ENCODE measurements around the gene GYS1.

Gene GYS1

DNA sequence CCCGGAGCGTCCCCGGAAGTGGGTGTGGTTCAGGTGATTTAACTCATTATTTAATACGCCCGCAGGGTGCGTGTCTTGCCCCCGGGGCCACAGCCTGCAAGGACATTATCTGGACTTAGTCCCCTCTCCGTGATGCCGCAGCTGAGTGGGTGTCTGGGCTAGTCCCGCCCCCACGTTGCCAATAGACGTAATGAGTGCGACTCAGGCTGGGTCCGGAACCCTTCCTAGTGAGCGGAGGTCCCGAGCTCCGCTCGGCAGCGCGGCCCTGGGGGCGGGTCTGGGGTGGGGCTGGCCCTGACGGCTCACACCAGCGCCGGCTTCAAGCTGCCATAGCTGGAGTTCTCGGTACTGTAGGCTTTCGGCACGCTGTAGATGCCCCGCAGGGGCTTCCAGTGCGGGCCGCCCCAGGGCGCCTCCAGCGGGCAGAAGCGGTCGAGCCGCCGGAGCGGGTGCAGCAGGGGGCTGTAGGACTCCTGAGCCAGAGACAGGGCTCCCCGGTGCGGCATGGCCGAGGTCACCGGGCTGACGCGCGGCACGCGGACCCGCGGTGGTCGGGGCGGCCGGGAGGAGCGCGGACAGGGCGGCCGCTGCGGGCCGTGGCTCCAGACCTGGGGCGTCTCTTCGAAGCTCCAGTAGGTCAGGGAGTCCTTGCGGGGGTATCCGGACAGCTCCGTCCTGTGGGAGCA is 24.7 kb upstream of the GYS1 start:
- no peak for DNase-seq

DNA sequence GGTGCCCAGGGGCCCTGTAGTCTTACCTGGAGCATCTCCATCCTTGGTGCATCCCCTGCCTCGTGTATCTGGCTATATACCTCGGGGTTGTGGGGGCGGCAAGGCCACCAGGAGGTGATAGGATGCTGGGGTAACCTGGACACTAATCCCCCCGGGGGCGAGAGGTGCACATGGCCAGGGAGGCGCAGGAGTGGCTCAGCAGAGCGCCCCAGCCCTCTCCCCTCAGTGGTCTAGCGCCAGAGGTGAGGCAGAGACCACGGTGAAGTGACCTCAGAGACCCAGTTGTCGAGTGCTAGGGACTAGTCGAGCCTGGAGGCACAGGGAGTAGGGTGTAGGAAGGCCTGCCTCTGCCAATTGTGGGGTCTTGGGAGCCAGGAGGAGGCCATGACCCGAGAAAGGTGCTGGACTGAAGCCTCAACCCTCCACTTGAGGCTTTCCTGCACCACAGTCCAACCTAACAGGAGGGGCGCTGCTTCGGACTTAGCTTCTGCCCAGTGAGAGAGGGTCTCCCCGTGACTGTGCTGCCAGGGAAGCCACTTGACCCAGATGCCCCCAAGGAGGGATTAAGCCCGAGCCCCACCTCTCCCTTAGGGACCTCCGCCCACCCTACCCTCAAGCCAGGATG is 24.0 kb upstream of the GYS1 start, which contains the start of gene LHB:
LHB (minus strand) TSS at position 51 of the 625 bp plus-strand sequence; CDS start at position 41, 10 bp downstream.
- DNase-seq, result no peak

GRCh38 chr19:49016067-49016839 is 23.1 kb upstream of the GYS1 start:
- no peak for DNase-seq

- no peak for DNase-seq
Observed at GRCh38 chr19:49014870-49015255, 21.8 kb upstream of the GYS1 start.

DNA sequence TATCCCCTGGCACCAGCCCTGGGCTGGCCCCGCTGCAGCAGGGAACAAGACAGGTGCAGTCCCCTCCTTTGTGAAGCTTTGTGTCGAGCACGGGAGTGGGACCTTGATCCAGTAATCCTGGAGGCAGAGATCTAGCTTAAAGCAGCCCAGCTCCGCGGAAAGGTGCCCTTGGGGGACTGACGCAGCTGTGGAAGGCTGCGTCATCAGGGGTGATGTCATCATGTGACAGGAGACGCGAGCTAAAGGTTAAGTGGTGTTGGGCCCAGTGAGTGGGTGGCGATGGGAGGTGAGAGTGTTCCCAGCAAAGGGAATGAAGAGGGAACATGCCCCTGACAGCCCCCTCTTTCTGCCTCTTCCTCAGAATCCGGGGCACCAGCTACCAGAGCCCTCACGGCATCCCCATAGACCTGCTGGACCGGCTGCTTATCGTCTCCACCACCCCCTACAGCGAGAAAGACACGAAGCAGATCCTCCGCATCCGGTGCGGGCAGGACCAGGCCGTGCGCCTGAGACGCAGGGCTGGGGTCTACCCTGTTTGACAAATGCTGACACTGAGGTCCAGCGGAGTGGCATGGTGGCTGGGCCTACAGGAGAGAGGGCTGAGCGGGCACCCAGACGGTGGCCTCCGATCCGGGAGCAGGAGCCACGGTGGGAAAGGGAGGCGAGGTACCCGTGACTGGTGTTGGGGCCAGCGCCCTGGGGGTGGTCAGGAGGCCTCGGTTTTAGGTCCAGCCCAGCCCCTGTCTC is 21.2 kb upstream of the GYS1 start:
- DNase-seq, result no peak

GRCh38 chr19:49011194-49011593 is 18.1 kb upstream of the GYS1 start:
- DNase-seq, result no peak

GRCh38 chr19:49010453-49010852 is 17.3 kb upstream of the GYS1 start:
- no peak for DNase-seq

DNA sequence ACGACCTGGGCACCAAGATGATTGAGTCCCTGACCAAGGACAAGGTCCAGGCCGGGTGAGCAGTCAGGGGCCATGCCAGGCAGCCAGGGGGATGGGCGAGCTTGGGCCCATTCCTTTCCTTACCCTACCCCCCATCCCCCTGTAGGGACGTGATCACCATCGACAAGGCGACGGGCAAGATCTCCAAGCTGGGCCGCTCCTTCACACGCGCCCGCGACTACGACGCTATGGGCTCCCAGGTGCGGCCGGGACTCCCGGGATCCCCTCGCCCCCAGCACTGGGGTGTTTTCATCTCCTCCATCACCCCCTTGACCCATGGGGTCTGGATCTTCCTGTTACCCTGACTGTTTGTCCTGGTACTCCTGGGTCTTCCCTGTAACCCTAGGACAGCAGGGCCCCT is 16.7 kb upstream of the GYS1 start:
- no peak for DNase-seq

GRCh38 chr19:49006905-49007304 is 13.8 kb upstream of the GYS1 start:
- no peak for DNase-seq

DNA sequence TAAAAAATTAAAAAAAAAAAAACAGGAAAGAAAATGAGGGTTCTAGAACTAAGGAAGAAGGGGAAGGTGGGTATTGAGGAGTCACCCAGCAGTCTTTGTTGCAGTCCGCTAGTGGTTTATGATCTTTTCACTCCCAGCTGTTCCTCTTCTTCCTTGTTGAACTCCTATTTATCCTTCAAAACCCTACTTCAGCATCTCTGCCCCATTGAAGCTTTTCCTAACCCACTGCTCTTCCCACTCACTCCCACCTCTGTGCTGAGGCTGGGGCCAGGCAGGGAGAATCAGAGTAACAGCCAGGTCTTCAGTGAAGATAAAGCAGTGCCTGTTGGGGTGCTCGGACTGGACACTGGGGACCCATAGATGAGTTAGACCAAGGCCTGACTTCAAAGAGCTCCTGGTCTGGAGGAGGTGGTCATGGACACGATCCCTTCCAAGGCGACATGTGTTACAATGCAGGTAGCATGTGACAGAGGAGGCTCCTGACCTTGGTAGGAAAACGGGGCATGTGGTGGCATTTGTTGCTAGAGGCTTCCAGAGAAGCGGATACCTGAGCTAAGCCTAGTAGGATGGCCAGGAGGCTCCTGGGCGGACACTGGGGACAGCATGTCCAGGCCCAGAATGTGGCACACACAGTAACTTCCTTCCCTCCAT is 12.0 kb upstream of the GYS1 start:
- DNase-seq, result no peak

DNA sequence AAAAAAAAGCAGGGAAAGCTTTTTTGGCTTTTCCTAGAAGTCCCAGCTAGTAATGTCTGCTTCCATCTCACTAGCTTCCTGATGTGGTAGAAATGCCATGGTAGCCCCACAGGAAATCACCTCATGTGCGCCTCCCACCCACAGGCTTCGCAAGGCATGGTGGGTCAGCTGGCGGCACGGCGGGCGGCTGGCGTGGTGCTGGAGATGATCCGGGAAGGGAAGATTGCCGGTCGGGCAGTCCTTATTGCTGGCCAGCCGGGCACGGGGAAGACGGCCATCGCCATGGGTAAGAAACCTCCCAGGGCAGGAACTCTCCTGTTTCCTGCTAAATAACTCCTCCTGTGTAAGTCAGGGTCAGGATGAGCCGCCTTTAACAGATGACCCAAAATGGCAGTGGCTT is 11.0 kb upstream of the GYS1 start:
- DNase-seq, result no peak

GRCh38 chr19:48999481-49000325 is 6.6 kb upstream of the GYS1 start:
- no peak for DNase-seq

GRCh38 chr19:48997972-48998371 is 4.9 kb upstream of the GYS1 start:
- no peak for DNase-seq

DNA sequence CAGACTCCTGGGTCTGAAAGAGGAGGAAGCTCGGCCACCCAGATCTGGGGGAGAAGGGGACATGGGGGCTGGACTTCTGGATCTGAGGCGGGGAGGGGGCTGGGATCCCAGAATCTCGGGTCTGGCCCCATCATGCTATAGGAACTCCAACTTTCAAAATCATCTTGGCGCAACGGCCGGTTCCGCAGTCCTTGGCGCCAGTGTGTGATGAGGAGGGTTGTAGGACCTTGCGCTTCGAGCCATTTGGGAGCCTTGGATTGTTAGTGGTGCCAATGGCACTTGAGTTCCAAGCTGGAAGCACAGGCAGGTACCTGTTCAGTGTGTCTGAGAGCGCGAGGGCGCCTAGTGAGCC is 902 bp upstream of the GYS1 start:
- no peak for DNase-seq

DNA sequence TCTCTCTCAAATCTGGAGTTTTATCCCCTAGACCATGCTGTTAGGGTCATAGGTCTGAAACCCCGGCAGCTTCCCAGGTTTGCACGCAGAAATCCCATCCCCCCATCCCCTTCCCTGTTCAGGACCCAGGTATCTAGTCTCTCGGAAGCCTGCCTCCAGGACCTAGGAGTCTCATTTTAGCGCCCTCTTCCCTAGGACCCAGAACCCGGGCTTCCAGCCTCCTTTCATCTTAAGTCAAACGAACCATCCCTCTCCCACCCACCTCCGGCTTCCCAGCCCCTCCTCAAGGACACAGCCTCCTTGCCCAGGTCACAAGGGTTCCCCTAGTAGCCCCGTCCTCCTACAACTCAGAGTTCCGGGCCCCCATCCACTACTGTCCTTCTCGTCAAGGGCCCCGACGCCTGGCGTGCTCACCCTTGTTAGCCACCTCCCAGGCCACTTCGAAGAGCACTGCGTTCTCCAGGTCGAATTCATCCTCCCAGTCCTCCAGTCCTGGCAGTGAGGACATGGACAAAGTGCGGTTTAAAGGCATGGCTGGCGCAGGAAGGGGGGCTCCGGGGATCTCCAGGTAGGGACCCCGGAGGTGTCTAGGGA is 431 bp downstream of the GYS1 start:
- no peak for DNase-seq

DNA sequence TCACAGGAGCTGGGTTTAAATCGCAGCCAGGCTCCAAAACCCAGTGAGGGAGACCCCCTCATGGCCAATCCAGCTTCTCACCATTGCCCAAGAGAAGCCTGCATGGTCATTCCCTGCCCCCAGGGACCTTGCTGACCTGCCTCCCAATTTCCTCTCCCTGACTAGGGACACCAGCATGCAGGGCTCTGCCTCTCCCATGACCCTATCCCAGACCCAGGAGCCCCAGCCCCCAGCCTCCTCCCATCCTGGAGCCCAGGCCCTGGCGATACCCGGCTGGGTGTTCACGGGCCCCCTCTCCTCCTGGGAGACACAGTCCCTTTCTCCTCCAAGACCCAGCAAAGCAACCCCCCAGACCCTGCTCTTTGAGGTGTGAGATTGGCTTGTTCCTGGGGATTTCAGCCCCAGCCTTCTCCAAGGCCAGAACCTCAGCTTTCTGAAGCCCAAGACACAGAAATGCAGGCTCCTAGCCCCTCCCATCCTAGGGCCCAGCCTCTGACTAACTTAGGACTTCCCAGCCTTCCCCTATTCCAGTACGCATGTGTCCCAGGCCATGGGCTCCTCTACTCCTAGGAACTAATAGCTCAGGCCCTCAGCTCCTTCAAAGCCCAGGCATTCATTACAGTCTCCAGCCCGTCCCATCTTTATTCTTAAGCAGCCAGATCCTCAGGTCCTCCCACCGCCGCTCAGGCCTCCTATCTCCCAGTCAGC is 1.1 kb downstream of the GYS1 start:
- no peak for DNase-seq

- DNase-seq, result no peak
Observed at GRCh38 chr19:48991011-48991609, 2.0 kb downstream of the GYS1 start.

DNA sequence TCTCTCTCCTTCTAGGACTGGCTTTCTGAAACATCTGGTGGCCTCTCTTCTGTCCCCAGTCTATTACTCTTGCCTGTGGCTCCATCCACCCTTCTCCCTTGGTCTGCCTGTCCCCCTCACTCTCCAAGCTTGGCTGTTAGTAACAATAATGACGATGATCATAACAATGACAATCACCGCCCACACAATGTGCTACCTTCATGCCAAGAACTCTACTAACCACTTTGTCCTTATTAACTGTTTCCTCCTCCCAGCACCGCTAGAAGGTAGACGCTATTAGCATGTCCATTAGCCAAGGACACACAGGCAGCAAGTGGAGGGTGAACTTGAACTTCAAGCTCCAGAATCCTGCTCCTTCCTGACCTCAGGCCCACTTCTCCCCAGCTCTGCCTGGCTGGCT is 2.7 kb downstream of the GYS1 start:
- DNase-seq, result no peak

GRCh38 chr19:48989701-48990291 is 3.3 kb downstream of the GYS1 start:
- no peak for DNase-seq

DNA sequence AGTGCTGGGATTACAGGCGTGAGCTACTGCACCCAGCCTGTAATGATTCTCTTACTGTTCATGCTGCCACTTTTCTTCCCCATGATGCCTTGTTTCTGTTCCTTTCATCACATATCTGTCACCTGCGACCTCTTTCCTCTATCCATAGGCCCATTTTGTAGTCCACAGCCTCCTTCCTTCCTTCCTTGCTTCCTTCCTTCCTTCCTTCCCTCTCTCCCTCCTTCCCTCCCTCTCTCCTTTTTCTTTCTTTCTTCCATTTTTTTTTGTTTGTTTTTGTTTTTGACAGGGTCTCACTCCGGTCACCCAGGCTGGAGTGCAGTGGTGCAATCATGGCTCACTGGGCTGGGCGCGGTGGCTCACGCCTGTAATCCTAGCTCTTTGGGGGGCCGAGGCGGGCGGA is 4.2 kb downstream of the GYS1 start:
- no peak for DNase-seq

All from NCI-H1092 treated with DMSO at 0.1 percent for 48 hours (cell line).